HepG2 (cell line): ENCODE data around the gene MSI2. TPM values are rescaled to one million over a fixed set of nuclear protein-coding genes. Genes with fewer than 3 reads are reported as not detected.

Experiments used
- CBFB ChIP-seq: sonication (generic); formaldehyde crosslinking; IDR thresholded peaks from 2 replicates; pipeline ENCODE4 v1.4.0; 2020; ENCODE audit warnings: missing genetic modification reagents
- CENPT ChIP-seq: sonication (generic); formaldehyde crosslinking; IDR thresholded peaks from 2 replicates; pipeline ENCODE4 v1.8.0; 2022; ENCODE audit warnings: low read depth, mild to moderate bottlenecking, moderate library complexity, missing genetic modification reagents
- ESRRA ChIP-seq: sonication (generic); formaldehyde crosslinking; IDR thresholded peaks from 2 replicates; pipeline ENCODE4 v1.5.1; 2020; ENCODE audit warnings: mild to moderate bottlenecking, low read depth, missing genetic modification reagents
- FOXC1 ChIP-seq: sonication (generic); formaldehyde crosslinking; IDR thresholded peaks from 2 replicates; pipeline ENCODE4 v1.8.0; 2022; ENCODE audit warnings: mild to moderate bottlenecking, missing genetic modification reagents, borderline replicate concordance
- HDAC2 ChIP-seq: sonication (generic); formaldehyde crosslinking; IDR thresholded peaks from 2 replicates; pipeline ENCODE4 v1.4.0; 2020; ENCODE audit warnings: missing genetic modification reagents
- HNF4A ChIP-seq: sonication (generic); formaldehyde crosslinking; IDR thresholded peaks from 2 replicates; pipeline ENCODE4 v1.4.0; 2020; ENCODE audit warnings: missing genetic modification reagents
- HNRNPH1 ChIP-seq: fragments of 200-400 bp; formaldehyde crosslinking; optimal IDR thresholded peaks from 2 replicates; pipeline ENCODE3; 2017; ENCODE audit warnings: mild to moderate bottlenecking, low read depth, low read length
- PTBP1 ChIP-seq: fragments of 200-400 bp; formaldehyde crosslinking; IDR thresholded peaks from 2 replicates; pipeline ENCODE4 v1.6.1; 2018; ENCODE audit warnings: low read length, low read depth; ENCODE audit not compliant: poor library complexity, severe bottlenecking
- SP4 ChIP-seq: sonication (generic); formaldehyde crosslinking; IDR thresholded peaks from 2 replicates; pipeline ENCODE4 v1.8.1; 2023; ENCODE audit warnings: mild to moderate bottlenecking, missing genetic modification reagents
- U2AF1 ChIP-seq: fragments of 200-400 bp; formaldehyde crosslinking; optimal IDR thresholded peaks from 2 replicates; pipeline ENCODE3; 2017; ENCODE audit warnings: mild to moderate bottlenecking, low read depth, low read length
- YY1 ChIP-seq: IDR thresholded peaks from 2 replicates; pipeline ENCODE4 v1.6.1; 2011; ENCODE audit warnings: low read length, low read depth, moderate library complexity, mild to moderate bottlenecking; ENCODE audit not compliant: insufficient read depth, insufficient replicate concordance
- ZBTB21 ChIP-seq: sonication (generic); formaldehyde crosslinking; IDR thresholded peaks from 2 replicates; pipeline ENCODE4 v1.4.0; 2020; ENCODE audit warnings: missing genetic modification reagents
- ZBTB3 ChIP-seq: sonication (generic); formaldehyde crosslinking; IDR thresholded peaks from 2 replicates; pipeline ENCODE4 v1.4.0; 2020; ENCODE audit warnings: low read depth, mild to moderate bottlenecking, moderate library complexity, missing genetic modification reagents, borderline replicate concordance
- ZBTB43 ChIP-seq: sonication (generic); formaldehyde crosslinking; conservative IDR thresholded peaks from 2 replicates; pipeline ENCODE4 v1.4.0; 2020; ENCODE audit warnings: missing genetic modification reagents
- ZNF10 ChIP-seq: sonication (generic); formaldehyde crosslinking; IDR thresholded peaks from 2 replicates; pipeline ENCODE4 v1.4.0; 2020; ENCODE audit warnings: mild to moderate bottlenecking, low read depth, missing genetic modification reagents, borderline replicate concordance
- ZNF337 ChIP-seq: sonication (generic); formaldehyde crosslinking; IDR thresholded peaks from 2 replicates; pipeline ENCODE4 v1.5.1; 2020; ENCODE audit warnings: missing genetic modification reagents, low read depth, mild to moderate bottlenecking, borderline replicate concordance
- ZNF407 ChIP-seq: sonication (generic); formaldehyde crosslinking; IDR thresholded peaks from one replicate; pipeline ENCODE4 v1.5.1; 2020; ENCODE audit warnings: mild to moderate bottlenecking, missing genetic modification reagents; ENCODE audit errors: not compliant biosample characterization
- ZNF549 ChIP-seq: sonication (generic); formaldehyde crosslinking; IDR thresholded peaks from 2 replicates; pipeline ENCODE4 v1.5.0; 2020; ENCODE audit warnings: missing genetic modification reagents
- ZNF614 ChIP-seq: IDR thresholded peaks from 2 replicates; pipeline ENCODE4 v1.6.1; 2018; ENCODE audit warnings: missing biosample characterization, missing genetic modification reagents, inconsistent platforms, borderline replicate concordance
- ZSCAN12 ChIP-seq: sonication (generic); formaldehyde crosslinking; IDR thresholded peaks from 2 replicates; pipeline ENCODE4 v1.9.0; 2021; ENCODE audit warnings: mild to moderate bottlenecking, missing genetic modification reagents
- polyA plus RNA-seq, 8 experiments: library from polyadenylated mRNA; depleted of rRNA in 3 of 8; stranded (reverse) in 7 of 8; unstranded in 1 of 8; fragments of >200 nt; fragmentation: Illumina TruSeq in 4 of 8; extraction: Trizol in 4 of 8; gene quantifications; 2 replicates each; pipeline versions ENCODE4 v1.2.1 to v1.2.3, GENCODE V29; 2011 to 2016; ENCODE audit warnings: low read depth in 4 of 8, missing spikeins in 1 of 8, mixed read lengths in 1 of 8; ENCODE audit not compliant: insufficient read depth in 1 of 8
- total RNA-seq, 5 experiments: library from RNA; depleted of rRNA; stranded (reverse); fragments of >200 nt; fragmentation: Illumina TruSeq; extraction: Trizol; gene quantifications; 2 replicates each; pipeline ENCODE4 v1.2.3, GENCODE V29; 2016; ENCODE audit warnings: low read depth in 1 of 5

MSI2 gene
- total and polyA plus RNA-seq, 2 of the 13 experiments (the other 11 are each of a cell fraction or from before 2014, with no cell fraction given), result 77.5 to 78.4 TPM

- TF ChIP-seq ZBTB3 (CRISPR knock-in tag) (no peak), ZBTB43 (CRISPR knock-in tag) (no peak), ZNF614 (CRISPR knock-in tag) (peak; percentile 84), FOXC1 (CRISPR knock-in tag) (0 out of 2 replicates have a peak, but pooled peaks have one; percentile 42), ZSCAN12 (CRISPR knock-in tag) (no peak), SP4 (CRISPR knock-in tag) (peak; percentile 67), HNRNPH1 (no peak), HNF4A (peak; percentile 70), U2AF1 (peak; percentile 9), ZNF407 (CRISPR knock-in tag) (no peak), ZNF337 (CRISPR knock-in tag) (no peak), ZBTB21 (CRISPR knock-in tag) (no peak), CBFB (CRISPR knock-in tag) (0 out of 2 replicates have a peak, but pooled peaks have one; percentile 30), PTBP1 (no peak), ZNF10 (no peak), HDAC2 (CRISPR knock-in tag) (peak; percentile 97), ZNF549 (CRISPR knock-in tag) (no peak), ESRRA (no peak), CENPT (no peak), YY1 (no peak)
Observed at GRCh38 chr17:57577751-57578607, 321.7 kb downstream of the MSI2 start (continued).
